ENCODE results near the gene RNF144B. TPM values are rescaled to one million over a fixed set of nuclear protein-coding genes. Genes with fewer than 3 reads are reported as not detected.

RNF144B gene
- total RNA-seq, 1 donor from 2014 or later, result 7.2 TPM

DNA sequence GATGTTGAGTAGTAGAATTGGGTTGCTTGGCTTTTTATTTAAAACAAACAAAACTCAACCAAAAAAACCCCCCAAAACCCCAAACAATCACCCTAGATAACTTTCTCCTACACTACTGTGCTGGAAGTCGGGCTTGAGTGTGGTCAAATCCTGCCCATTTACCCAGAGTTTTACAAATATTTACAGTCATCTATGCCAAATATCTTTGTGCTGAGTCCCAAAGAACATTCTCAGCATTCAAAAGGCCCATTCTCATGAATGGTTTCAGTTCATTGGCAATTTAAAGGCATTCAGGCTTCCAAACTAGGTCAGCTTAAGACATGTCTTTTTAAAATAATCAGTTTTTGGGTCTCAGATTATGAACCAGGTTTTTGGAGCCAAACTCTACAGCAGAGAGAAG lies 1.8 kb downstream of the RNF144B start:
- Histone ChIP-seq H3K4me2 (ENCODE audit: low read length) (peak overlapping the region; percentile 93), H3K36me3 (ENCODE audit: insufficient read depth, low read length) (no peaks in the 10 kb centered on the region), H3K9me3 (ENCODE audit: insufficient read depth, low read depth, low read length) (no peaks in the 10 kb centered on the region), H3K79me2 (ENCODE audit: insufficient read depth, low read length) (no peaks in the 10 kb centered on the region), H3K4me1 (ENCODE audit: insufficient read depth, low read length) (peaks cover 18% of the 10 kb centered on the region), H3K4me3 (ENCODE audit: insufficient read depth, low read depth, low read length) (no peak overlapping the region), H3K27ac (ENCODE audit: low read depth, low read length) (peak overlapping the region; percentile 38), H4K20me1 (ENCODE audit: insufficient read depth, low read length) (no peaks in the 10 kb centered on the region), H3K9ac (ENCODE audit: low read length) (peak overlapping the region; percentile 13), H2AFZ (ENCODE audit: low read depth, low read length) (no peak overlapping the region), H3K27me3 (ENCODE audit: insufficient read depth, low read length) (no peaks in the 10 kb centered on the region)
- Mint-ChIP-seq H3K36me3 (ENCODE audit: low read depth, unreplicated experiment) (no peaks in the 10 kb centered on the region), H3K4me3 (ENCODE audit: unreplicated experiment) (peak overlapping the region; percentile 93), H3K4me1 (ENCODE audit: low read depth, unreplicated experiment) (peaks cover 28% of the 10 kb centered on the region), H3K27ac (ENCODE audit: unreplicated experiment) (no peak overlapping the region), H3K27me3 (ENCODE audit: low read depth, unreplicated experiment) (no peaks in the 10 kb centered on the region), H3K9me3 (ENCODE audit: unreplicated experiment) (no peaks in the 10 kb centered on the region)
- FAIRE-seq, result peak; percentile 68
- peak; percentile 83 for DNase-seq (ENCODE audit: low read depth)
- TF ChIP-seq, protein P1, sequence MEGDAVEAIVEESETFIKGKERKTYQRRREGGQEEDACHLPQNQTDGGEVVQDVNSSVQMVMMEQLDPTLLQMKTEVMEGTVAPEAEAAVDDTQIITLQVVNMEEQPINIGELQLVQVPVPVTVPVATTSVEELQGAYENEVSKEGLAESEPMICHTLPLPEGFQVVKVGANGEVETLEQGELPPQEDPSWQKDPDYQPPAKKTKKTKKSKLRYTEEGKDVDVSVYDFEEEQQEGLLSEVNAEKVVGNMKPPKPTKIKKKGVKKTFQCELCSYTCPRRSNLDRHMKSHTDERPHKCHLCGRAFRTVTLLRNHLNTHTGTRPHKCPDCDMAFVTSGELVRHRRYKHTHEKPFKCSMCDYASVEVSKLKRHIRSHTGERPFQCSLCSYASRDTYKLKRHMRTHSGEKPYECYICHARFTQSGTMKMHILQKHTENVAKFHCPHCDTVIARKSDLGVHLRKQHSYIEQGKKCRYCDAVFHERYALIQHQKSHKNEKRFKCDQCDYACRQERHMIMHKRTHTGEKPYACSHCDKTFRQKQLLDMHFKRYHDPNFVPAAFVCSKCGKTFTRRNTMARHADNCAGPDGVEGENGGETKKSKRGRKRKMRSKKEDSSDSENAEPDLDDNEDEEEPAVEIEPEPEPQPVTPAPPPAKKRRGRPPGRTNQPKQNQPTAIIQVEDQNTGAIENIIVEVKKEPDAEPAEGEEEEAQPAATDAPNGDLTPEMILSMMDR (IDR thresholded peaks at IDR 0.05; ENCODE audit: insufficient read depth, low read depth, low read length), result no peak
- no peak for TF ChIP-seq EZH2 (IDR thresholded peaks at IDR 0.05; ENCODE audit: insufficient read depth, low read length)

DNA sequence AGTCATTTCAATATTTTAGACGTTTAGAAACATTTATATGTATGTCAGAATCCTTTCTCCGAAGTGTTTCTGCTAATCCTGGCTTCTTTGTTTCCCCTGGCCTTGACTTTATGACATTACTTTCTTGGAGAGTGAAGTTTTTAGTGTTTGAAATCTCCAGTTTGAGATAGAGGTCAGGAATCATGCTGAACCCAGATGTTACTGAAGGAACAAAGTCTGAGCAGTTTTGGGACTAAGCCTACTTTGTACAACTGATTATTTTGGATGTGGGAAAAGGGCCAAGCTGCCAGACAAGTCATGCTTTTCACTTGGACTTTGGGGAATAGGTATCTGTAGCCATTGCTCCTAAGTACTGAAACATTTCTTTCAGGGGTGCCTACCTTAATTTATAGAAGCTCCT lies 2.3 kb downstream of the RNF144B start:
- Mint-ChIP-seq H3K27ac (ENCODE audit: unreplicated experiment) (peak overlapping the region; percentile 75), H3K4me3 (ENCODE audit: unreplicated experiment) (no peak overlapping the region)
- peak overlapping the region; percentile 13 for H3K9ac ChIP-seq (ENCODE audit: low read length)

DNA sequence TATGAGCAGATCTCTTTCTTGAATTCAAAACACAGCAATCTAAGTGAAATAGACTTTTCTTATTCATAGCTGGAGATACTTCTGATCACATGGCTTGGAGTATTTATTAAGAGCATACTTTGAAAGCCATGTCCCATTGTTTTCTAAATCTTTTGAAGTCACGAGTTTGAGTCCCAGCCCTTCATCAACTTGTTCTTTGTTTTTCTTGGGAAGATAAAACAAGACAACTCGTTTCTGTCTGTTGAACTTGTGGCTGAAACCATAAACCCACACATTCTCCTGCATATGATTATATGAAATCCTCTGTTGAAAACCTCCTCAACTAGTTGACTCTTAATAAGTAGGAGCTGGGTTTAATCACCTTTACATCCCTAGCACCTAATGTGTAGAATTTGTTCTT lies 3.3 kb downstream of the RNF144B start:
- Mint-ChIP-seq H3K27me3 (ENCODE audit: low read depth, unreplicated experiment) (no peaks in the 10 kb centered on the region), H3K36me3 (ENCODE audit: low read depth, unreplicated experiment) (no peaks in the 10 kb centered on the region), H3K4me3 (ENCODE audit: unreplicated experiment) (no peak overlapping the region), H3K9me3 (ENCODE audit: unreplicated experiment) (no peaks in the 10 kb centered on the region), H3K27ac (ENCODE audit: unreplicated experiment) (no peak overlapping the region), H3K4me1 (ENCODE audit: low read depth, unreplicated experiment) (peaks cover 36% of the 10 kb centered on the region)
- Histone ChIP-seq H4K20me1 (ENCODE audit: insufficient read depth, low read length) (no peaks in the 10 kb centered on the region), H3K36me3 (ENCODE audit: insufficient read depth, low read length) (no peaks in the 10 kb centered on the region), H3K4me2 (ENCODE audit: low read length) (no peak overlapping the region), H3K4me1 (ENCODE audit: insufficient read depth, low read length) (peaks cover 18% of the 10 kb centered on the region), H3K27me3 (ENCODE audit: insufficient read depth, low read length) (no peaks in the 10 kb centered on the region), H2AFZ (ENCODE audit: low read depth, low read length) (no peak overlapping the region), H3K4me3 (ENCODE audit: insufficient read depth, low read depth, low read length) (no peak overlapping the region), H3K9me3 (ENCODE audit: insufficient read depth, low read depth, low read length) (no peaks in the 10 kb centered on the region), H3K27ac (ENCODE audit: low read depth, low read length) (no peak overlapping the region), H3K9ac (ENCODE audit: low read length) (no peak overlapping the region), H3K79me2 (ENCODE audit: insufficient read depth, low read length) (no peaks in the 10 kb centered on the region)
- FAIRE-seq (no peak), DNase-seq (ENCODE audit: low read depth) (no peak)
- TF ChIP-seq, protein P1 (IDR thresholded peaks at IDR 0.05; ENCODE audit: insufficient read depth, low read depth, low read length), result no peak
- no peak for TF ChIP-seq EZH2 (IDR thresholded peaks at IDR 0.05; ENCODE audit: insufficient read depth, low read length)

More for the DNA sequence above, 2.3 kb downstream of the RNF144B start:
- Histone ChIP-seq H3K27me3 (ENCODE audit: insufficient read depth, low read length) (no peaks in the 10 kb centered on the region), H3K4me2 (ENCODE audit: low read length) (peak overlapping the region; percentile 93), H3K4me3 (ENCODE audit: insufficient read depth, low read depth, low read length) (no peak overlapping the region), H3K9me3 (ENCODE audit: insufficient read depth, low read depth, low read length) (no peaks in the 10 kb centered on the region), H2AFZ (ENCODE audit: low read depth, low read length) (no peak overlapping the region), H3K36me3 (ENCODE audit: insufficient read depth, low read length) (no peaks in the 10 kb centered on the region), H3K79me2 (ENCODE audit: insufficient read depth, low read length) (no peaks in the 10 kb centered on the region), H4K20me1 (ENCODE audit: insufficient read depth, low read length) (no peaks in the 10 kb centered on the region), H3K27ac (ENCODE audit: low read depth, low read length) (peak overlapping the region; percentile 38), H3K4me1 (ENCODE audit: insufficient read depth, low read length) (peaks cover 18% of the 10 kb centered on the region)
- no peaks in the 10 kb centered on the region for H3K9me3 Mint-ChIP-seq (ENCODE audit: unreplicated experiment)
- FAIRE-seq, result no peak
- peaks cover 28% of the 10 kb centered on the region for H3K4me1 Mint-ChIP-seq (ENCODE audit: low read depth, unreplicated experiment)
- peak; percentile 29 for DNase-seq (ENCODE audit: low read depth)
- TF ChIP-seq EZH2 (IDR thresholded peaks at IDR 0.05; ENCODE audit: insufficient read depth, low read length), result no peak
- TF ChIP-seq, protein P1 (IDR thresholded peaks at IDR 0.05; ENCODE audit: insufficient read depth, low read depth, low read length), result no peak
- H3K36me3 Mint-ChIP-seq (ENCODE audit: low read depth, unreplicated experiment), result no peaks in the 10 kb centered on the region
- no peaks in the 10 kb centered on the region for H3K27me3 Mint-ChIP-seq (ENCODE audit: low read depth, unreplicated experiment)

All from astrocyte (in vitro differentiated cells and primary cell).